T-helper 2 cell (primary cell): ENCODE results near the gene DSCAM.
"Not testable (repeated sequence)": the region's sequence is repeated elsewhere in the genome, so short reads cannot be mapped to it uniquely, and the experiment has no call there.

Experiments
- DNase-seq, 5 experiments: peaks; one replicate each; pipeline versions ENCODE4 v3.0.0 to v3.0.0-alpha.2; 2012 to 2022

The DSCAM gene

DNA sequence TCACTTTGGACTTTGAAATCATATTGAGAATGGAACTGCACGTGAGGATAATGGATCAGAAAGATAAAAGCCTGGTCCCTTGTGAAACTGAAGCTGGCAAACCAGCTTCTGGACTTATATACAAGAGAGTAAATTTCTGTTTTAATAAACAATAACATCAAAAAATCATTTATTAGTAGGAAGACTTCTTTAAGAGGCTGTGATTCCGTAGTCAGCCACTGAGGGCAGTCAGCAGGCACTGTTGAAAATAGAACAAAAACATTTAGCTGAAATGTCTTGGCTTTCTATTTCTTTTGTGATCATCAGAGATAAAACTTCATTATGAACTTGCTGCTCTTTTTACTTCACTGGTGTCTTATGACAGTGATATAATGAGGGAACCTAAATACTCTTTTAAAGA is 490.3 kb downstream of the DSCAM start:
- DNase-seq, result no peak

DNA sequence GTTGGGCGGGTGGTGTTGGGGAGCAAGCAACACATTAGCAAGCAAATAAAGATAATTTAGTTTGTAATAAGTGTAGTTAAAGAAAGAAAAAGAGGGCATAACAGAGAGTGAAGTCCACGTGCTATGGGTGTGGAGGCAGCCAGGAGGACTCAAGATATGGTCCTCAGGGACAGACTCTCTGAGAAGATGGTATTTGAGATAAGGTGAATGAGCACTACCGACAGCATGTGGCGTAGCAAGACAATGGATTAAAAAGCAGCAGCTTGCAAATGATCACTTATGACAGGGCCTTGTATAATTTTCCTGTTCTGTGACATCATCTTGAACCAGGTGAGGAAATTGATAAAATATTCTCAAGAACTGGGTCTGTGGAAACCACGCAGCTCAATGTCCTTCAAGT is 491.9 kb downstream of the DSCAM start:
- DNase-seq, result no peak

DNA sequence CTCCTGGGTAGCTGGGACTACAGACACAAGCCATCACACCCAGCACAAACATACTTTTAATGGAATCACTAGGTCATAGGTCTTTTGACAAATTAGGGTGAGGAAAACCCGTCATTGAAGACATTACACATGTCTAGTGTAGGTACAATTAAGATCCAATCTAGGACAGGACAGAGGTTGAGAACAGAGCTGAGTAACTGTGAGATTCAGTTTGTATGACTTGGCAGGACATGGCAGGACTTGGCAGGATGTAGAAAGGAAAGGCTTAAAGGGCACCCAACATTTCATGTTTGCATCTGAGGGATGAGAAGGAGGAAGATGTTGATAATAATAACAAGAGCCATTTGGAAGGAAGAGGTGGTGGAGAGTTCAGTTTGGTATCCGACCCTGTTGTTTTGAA is 496.0 kb downstream of the DSCAM start:
- no peak for DNase-seq

DNA sequence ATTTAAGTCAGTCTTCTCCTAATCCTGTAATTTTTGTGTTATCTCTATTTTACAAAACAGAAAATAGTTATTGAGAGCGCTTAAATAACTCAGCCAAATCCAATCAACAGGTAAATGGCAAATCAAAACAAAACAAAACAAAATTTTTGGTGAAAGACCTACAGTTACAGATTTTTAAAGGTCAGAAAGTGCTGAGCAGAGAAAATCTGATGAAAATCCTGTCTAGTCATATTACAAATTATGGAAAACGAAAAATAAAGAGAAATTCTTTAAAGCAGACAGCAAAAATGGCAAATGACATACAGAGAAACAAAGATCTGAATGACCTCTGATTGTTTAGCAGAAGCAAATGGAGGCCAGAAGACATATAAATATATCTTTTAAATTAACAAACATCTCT is 497.4 kb downstream of the DSCAM start:
- DNase-seq, result no peak

DNA sequence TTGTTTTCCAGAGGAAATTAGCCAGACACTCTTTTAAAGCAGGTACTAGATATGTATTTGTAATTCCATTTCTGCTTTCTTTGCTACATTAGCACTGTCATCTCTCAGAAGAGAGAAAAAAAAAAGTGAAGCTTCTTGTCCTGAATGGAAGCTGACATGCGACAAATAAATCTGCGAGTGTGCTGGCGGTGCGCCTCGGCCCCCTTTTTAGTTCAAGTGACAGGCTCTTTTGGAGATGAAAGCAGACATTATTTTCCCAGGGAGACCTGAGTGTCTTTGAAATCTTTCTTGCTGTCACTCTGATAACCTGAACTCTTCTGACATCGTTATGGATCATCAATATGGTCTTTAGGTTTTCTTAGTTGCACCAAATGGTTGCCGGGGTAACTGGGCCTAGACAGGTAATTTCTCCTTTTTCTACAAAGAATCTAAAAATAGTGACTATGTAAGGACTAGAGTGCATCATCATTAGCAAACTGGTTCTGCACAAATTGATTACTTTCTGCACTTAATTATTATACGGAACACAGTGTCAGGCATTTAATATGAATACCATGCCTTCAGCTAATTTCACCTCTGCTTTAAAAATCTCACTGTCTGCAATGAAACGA is 501.1 kb downstream of the DSCAM start:
- no peak for DNase-seq

DNA sequence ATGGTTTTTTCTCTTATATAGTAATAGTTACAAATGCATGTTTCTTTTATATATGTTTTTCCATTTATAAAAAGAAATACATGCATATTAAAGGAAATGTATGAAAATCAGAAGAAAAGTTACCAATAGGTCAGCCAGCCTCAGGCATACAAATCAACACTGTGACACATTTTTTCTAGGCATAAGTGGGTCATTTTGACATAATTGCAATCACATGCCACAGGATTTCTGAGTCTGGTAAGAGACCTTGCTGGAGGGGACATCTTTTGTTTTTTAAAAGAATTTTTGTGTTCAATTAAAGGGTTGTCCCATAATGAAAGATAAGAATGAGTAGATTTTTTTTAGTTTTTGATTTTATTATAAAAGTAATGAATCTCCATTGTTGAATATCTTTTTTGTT is 506.6 kb downstream of the DSCAM start:
- DNase-seq, result no peak

DNA sequence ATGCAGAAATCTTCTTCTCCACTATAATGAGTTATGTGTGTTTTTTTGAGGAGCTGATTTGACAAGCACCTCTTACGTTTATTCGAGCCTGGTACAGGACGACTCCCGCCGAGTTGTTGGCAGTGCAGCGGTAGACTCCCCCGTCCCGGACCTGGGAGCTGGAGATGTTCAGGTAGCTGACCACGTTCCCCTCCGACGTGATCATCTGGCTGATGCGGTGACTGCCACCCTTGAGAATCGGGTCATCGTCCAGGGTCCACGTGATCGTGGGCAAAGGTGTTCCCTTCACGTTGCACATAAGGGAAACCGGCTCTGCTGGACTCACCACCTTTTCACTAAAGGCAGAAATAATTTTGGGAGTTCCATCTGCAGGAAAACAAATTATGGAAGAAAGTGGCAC is 507.9 kb downstream of the DSCAM start:
- no peak for DNase-seq

DNA sequence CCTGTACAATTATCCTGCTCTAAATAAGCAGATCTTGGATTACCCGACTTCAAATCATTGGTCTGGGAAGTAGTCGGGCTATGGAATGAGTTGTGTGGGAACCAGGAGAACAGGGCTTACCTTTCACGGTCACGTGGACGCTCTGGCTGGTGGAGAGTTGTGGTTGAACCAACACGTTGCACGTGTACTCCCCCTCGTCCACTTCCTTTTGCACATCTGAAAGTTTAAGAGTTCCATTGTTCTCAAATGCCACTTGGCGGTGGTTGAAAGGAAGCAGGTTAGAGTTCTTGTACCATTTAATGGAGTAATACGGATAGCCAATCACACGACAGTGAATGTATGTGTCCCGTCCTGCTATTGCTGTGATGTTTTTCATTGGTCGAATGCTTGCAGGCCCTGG is 509.0 kb downstream of the DSCAM start:
- DNase-seq, result no peak

DNA sequence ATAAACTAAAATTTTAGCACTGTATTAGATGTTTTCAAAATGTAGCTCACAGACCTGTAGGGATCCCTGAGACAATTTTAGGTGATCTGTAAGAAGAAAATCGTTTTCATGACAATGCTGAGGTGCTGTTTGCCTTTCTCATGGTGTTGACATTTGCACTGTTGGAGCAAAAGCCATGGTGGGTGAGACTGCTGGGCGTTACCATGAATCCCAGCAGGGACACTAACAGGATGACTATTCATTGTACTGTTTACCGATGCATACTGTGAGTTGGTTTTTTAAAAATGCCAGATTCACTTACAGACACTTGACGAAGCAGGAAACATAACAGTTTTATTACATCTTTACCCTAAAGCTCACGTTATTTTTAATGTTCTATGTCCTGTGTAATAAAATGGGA is 511.3 kb downstream of the DSCAM start:
- no peak for DNase-seq

DNA sequence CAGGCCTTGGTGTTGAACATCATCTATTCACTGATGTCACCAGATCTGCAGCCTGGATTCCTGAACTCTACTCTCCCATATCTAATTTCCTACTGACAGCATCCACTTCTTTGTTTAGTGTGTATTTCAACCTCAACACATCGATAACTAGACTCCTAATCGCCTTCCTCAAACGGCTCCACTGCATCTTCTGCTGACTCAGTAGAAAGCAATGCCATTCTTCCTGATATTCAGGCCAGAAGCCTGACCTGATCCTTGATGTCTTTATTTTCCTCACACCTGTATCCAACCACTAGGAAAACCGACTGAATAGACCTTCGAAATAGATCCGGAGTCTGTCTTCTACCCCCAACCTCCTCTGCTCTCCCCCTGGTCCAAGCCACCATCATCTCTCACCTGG is 512.8 kb downstream of the DSCAM start:
- DNase-seq, result no peak

DNA sequence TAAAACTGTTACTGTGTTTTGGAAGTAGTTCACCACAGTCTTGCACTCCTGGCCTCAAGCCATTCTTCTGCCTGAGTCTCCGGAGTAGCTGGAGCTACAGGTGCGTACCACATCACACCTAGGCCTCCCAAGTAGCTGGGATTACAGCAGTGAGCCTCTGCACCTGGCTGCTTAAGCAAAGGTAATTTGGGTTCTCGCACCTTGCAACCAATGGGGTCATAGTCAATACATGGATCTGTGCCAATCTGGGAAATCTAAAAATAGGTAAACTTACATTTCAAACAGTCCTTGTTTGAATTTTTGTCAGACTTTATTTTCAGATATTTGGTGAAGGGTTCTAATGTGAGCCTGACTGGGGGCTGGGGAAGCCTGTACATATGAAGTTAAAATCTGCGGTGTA is 513.2 kb downstream of the DSCAM start:
- no peak for DNase-seq

DNA sequence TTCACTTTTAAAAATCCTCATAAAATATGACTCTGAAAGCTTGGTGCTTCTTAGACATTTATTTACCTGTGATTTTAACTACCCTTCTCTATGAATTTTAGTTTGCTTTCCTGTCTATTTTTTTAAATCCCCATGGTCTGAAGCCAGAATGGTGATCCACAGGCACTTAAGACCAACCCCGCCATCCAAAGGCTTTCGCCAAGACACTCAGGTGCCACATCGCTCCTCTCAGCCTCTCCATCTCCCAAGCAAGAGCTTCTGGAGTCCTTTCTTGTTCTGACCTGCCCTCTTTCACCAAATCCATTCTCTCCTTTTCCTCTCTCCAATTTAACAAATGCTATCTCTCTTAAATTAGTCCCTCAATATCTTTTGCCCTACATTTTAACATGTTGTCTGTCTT is 515.2 kb downstream of the DSCAM start:
- no peak for DNase-seq

DNA sequence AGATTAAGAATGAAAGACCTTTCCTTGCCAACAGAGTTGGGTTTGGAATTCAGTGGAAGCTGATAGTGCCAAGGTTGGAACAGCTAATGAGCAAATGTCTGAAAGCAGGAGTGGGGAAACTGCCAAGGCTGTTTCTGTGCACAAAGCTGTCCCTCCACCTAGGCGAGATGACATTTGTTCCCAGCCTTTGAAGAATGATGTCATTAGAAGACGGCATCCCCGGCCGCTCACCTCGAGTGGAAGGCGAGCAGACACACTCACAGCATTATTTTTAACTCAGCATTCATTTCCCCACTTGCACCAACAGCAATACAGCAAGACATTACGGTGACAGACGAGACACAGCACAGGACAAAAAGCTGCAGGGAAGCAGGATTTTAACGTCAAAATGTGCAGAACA is 515.8 kb downstream of the DSCAM start:
- DNase-seq, result no peak

DNA sequence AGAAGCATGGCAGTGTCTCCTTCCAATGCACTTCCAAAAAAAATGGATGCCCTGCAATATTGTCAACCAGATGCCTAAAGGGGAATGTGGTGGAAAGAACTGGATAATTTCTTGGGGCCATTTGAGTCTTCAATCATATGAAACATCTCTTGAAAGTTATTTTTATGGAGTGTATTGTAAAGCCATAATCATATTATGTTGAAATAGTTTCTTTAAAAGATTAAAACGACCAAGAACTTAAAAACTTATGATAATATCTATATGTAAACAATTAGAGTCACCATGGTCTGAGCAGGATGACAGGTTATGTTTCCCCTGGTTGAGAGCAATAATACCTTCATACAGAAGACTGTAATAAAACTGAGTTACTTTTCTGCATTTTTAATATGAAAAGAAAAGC is 522.6 kb downstream of the DSCAM start:
- no peak for DNase-seq

DNA sequence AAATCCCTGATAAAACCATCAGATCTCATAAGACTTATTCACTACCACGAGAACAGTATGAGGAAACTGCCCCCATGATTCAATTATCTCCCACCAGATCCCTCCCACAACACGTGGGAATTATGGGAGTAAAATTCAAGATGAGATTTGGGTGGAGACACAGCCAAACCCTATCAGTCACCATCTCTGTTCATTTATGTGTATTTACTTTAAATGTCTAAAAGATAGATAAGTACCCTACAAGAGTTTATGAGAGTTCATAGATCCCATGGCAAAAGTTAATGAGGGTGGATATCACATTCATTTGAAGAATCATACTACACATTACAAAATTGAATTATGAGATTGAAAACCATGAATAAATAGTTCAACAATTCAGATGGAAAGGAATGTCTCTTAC is 526.2 kb downstream of the DSCAM start:
- DNase-seq, result not testable (repeated sequence)

DNA sequence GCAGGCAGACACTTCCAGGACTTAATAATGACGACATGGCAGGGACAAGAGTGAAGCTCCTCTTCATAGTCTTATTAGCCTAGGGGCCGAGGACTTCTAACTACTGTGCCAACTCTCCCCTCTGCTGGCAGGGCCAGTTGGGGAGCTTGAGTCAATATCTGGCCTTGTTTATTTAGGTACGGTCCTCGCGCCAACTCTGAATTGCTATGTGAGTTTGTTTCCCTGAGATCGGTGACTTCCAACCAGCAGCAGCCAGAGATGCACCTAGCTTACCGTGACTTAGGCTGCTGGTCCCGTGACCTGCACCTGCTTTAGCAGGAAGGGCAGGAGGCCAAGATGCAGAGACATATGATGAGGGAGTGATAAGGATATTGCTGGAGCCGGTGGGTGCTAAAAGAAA is 528.6 kb downstream of the DSCAM start:
- DNase-seq, result no peak

DNA sequence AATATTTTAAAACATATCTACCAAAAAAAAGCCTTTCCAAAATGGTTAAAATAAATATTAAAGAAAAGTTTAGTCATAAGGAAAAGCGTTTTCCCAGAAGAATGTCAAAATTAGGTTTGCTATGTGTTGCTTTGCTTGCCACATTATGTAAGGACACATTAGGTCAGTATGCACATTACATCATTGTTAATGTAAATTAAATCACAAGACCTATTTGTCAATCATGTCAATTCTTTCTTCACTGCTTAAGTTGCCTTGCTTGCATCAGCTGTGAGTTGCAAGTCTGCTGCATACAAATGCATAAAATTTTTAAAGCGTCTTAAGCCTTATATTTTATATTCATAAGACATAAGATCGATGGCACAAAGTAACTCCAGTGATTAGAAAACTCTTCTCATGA is 530.9 kb downstream of the DSCAM start:
- no peak for DNase-seq

DNA sequence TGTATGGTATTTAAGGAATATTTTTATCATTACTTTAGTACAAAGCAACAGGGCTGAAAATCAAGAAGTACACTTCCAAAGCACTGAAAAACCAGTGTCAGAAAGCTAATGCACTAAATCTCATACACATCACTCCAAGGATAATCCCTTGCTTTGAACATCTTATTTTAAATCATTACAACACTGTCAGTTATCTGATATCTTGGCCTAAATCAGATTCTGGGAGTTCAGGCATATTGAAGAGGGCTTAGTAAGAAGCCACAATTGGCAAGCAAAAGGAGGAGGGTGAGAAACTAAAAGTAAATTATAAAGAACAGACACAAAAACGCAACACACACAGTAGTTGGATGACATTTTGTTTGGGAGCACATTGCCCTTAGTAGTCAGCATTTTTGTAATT is 531.3 kb downstream of the DSCAM start:
- DNase-seq, result no peak

DNA sequence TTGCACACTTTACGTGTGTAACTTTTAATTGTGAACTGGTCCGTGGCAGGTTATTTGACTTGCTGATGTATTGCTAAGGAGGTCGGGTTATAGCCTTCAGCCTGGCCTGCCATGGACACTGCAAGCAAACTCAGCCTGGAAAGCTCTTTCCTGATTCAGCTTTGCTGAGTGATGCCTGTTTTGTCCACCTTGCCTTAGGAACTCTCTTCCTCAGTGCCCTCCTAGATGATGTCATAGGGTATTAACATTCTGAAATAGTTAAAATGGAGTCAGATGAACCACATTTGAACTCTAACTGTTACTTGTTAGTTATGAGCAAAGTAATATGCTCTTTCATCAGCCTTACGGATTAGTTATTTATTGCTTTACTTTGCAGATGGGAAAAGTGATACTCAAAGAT is 533.7 kb downstream of the DSCAM start:
- no peak for DNase-seq

DNA sequence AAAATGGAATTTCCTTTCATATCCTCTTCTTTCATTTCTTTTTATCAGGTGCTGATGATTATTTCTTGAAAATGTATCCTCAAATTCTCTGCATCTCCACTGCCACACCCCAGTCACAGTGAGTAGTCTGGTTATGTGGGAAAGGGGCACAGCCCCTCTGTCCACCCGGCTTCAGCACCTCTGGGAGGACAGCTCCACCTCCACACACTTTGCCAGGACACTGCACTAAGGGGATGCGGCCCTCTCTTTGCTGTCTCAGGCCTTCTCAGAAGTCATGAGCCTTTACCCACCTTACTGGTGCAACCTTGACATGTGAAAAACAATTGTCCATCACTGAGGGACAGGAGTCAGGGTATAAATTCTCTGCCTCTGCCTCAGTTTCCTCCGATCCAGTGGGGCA is 546.7 kb downstream of the DSCAM start:
- DNase-seq, result no peak

DNA sequence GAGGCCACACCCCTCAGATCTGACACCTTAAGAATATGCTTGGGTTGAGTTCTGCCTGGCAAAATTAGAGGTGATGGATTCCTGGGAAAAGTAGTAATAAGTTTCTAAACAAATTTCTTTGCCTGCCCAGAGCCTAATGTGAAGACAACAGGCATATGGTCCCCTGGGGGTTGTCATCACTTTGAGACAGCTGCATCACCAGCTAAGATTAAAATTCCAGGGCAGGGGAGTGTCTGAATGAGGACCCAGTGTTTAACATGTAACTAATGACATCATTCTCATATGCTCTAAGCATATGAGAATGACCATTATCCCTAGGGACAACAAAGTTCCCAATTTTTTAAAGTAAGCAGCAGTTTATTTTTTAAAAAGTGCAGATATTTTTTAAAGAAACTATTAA is 547.5 kb downstream of the DSCAM start:
- DNase-seq, result no peak

DNA sequence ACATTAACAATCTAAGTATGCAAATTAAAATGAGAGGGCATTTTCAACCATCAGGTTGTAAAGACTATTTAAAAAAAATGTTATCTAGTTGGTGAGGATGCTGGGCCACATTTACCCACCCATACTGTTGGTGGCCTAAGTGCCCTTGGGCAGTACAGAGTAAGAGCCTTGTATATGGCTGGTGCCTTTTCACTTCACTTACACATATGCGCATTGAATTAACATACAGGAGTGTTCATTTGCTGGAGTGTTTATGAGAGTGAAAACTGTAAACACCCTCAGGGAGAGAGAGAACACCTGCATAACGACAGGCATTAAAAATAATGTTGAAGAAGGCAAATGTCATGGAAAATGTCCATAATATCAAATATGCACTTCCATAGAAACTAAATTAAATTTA is 552.6 kb downstream of the DSCAM start:
- no peak for DNase-seq

DNA sequence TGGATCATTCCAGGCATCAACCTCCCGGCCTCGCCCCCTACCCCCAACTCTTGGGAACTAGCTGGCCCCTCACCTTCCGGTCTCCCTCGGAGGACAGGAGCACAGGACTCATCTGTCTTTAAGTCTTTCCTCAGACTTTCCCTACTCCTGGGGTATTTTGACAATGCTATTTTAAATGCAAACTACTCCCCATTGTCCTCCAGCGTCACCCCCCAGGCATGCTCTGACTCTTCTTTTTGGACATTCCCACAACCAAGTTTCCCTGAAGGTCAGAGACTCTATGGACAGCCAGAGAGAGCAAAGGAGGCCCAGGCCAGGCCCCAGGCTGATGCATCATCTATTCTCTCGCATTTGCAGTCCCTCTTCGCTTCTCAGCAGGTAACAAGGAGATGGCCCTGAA is 555.4 kb downstream of the DSCAM start:
- no peak for DNase-seq

DNA sequence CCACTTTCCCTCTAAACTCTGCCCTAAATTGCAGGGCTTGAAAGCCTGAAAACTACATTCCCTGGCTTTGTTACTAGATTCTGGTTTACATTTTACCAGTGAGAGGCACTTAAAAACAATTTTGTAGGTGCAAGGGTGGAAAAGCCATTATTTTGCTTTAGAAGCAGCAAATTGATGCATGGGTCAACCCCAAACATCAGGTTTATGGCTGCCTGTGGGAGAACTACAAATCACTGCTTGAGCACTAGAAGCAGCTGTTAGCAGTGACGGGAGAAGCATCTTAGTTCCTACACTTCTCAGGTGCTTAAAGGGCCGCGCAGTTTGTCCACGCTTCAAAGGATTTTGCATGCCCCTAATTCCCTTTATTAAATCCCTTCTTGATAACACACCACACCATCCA is 562.5 kb downstream of the DSCAM start:
- no peak for DNase-seq

DNA sequence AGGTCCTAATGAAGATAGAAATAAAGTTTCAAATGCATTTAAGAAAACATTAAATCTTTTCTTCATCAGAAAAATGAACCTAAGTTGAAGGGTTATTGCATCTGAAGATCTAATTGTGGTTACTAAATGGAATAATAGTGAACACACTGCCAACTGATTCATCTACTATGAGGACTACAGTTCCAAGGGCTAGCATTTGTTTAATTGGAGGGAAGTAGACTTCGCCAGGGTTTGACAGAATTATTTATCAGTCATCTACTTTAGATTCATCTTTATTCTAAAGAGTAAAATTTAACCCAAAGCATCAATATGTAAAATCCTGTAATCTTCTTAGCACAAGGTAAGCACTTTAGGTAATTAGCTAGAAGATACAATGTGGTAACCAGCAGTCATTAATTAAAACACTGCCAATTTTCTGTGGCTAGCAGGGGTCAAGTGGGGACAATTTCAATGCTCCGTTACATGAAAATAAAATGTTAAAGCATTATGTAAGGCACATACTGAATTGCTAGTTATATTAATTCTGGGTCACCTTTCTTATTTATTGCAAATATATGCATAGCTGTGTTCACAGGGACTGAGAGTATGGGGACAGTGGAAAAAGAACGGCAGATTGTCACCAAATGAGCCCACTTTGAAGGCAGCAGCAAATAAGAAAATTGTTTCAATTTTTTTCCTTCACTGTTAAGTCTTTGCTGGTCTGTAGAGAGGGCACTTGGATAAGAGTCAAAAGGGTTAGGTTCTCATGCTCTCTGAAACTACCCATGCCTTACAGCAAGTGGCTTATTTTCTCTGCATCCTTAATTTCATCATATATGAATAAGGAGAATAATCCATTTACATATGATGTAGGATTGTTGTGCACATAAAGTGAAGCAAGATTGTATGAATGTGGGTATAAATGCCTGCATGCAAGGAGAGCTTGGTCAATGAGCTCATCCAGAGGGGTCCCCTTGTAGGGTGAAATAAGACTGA is 563.8 kb downstream of the DSCAM start:
- DNase-seq, result no peak
